Measurements from ENCODE around the gene UGT1A6.
"Not testable (repeated sequence)": the region's sequence is repeated elsewhere in the genome, so short reads cannot be mapped to it uniquely, and the experiment has no call there.

Gene UGT1A6

DNA sequence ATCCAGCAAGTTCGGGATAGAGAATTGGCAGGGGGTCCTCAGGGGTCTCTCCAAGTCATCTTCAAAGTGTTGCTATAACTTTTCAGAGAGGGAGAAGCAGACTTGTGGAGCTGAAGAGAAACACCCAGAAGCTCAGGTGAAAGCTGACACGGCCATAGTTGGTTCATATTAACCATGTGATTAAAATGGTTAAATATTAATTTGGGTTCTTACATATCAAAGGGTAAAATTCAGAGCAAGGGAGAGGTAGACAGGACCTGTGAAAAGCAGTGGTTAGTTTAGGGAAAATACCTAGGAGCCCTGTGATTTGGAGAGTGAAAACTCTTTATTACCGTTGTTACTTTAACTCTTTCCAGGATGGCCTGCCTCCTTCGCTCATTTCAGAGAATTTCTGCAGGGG, at the start of gene UGT1A6:
UGT1A6 (plus strand) TSS at position 243 of the 400 bp plus-strand sequence; CDS start at position 358, 115 bp downstream.
- peak; percentile 71 for DNase-seq (ENCODE audit: low spot score)
- FAIRE-seq = peak; percentile 94

GRCh38 chr2:233643128-233643527, 49.6 kb upstream of the UGT1A6 start:
- DNase-seq (ENCODE audit: low spot score) = peak; percentile 9
- no peak for FAIRE-seq

GRCh38 chr2:233646033-233646432, 46.7 kb upstream of the UGT1A6 start:
- not testable (repeated sequence) for FAIRE-seq

DNA sequence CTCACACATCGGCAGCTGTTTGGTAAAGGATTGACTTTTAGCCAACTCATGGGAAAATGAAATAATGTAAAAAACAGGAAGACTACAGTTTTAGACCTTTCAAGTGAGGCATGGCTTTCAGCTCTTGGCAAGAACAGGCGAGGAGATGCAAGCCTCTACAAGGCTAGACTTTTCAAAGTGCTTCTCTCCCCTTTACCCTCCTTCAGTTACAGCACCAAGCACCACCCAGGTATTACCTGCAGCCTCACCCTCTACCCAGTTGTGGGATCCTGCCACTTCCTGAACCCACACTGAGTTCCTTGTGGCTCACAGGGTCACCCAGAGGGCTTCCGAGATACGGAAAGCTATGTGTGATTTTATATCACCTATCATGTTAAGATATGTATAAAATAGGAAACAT, 41.7 kb upstream of the UGT1A6 start:
- FAIRE-seq (no peak), DNase-seq (ENCODE audit: low spot score) (no peak)

More at GRCh38 chr2:233646033-233646432, 46.7 kb upstream of the UGT1A6 start:
- not testable (repeated sequence) for DNase-seq (ENCODE audit: low spot score)

GRCh38 chr2:233651430-233651829, 41.3 kb upstream of the UGT1A6 start:
- no peak for FAIRE-seq
- no peak for DNase-seq (ENCODE audit: low spot score)

DNA sequence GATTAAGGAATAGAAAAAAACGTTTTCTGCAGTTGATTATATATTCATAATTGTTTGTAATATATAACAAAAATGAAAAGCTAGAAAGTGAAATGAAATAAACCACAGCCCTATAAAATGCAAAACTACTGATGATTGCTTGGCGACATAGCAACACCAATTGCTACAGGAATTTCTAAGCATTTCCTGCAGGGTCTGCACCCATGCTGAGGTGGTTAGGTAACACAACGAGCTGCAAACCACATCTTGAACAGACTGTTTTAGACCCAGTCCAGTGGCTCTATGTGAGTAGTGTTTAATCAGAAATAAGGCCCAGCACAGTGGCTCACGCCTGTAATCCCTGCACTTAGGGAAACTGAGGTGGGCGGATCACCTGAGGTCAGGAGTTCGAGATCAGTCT, 38.2 kb upstream of the UGT1A6 start:
- DNase-seq (ENCODE audit: low spot score) (no peak), FAIRE-seq (no peak)

DNA sequence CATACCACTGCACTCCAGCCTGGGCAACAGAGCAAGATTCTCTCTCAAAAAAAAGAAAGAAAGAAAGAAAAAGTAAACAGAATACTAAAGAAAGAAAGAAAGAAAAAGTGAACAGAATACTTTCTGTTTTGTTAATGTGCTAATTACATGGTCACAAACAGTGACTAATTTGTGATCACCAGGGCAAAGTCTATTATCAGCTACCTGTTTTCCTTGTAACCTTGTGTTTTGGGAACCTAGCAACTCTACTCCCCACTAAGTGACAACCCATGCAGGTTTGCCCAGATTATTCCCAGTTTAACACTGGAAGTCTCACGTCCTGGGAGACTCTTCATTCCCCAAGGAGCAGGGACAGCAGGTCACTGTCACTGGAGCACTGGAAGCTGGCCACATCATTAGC, 37.6 kb upstream of the UGT1A6 start:
- FAIRE-seq (no peak), DNase-seq (ENCODE audit: low spot score) (no peak)

DNA sequence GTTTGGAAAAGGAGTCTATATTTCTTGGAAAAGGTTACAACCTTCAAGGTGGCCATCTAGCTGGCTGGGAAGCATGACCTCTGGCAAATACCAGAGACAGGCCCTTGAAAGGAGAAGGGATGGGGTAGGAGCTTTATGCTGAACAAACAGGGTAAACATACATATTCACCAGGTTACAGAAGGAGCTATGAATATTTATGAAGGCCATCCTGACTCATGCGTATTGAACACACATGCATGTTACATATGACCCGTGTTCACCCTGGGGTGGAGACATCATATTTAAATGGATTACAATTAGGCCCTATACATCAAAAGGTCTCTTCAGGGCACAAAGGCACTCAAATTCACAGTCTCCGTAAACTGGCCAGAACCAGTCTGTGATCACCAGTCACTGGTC, 36.7 kb upstream of the UGT1A6 start:
- DNase-seq (ENCODE audit: low spot score); FAIRE-seq: not testable (repeated sequence)

DNA sequence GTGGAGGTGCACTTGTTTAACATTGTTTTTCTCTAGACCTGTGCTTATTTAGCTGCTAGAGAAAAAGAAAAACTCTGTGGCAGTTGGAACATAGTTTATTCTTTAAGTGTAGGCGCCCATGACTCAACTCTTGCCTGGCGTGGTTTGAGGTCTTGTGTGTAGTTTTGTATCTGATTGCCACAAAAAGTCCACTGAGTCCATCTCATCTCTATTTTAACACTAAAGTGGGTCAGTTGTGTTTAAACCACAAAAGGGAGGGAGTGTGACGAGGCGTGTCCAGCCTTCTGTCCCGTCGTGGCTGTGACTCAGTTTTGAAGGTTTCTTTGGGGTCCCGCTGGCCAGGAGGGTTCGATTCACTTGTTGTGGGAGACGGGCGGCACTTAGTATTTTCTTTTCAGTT, 36.2 kb upstream of the UGT1A6 start:
- DNase-seq (ENCODE audit: low spot score) = no peak
- FAIRE-seq = peak; percentile 53

- DNase-seq (ENCODE audit: low spot score) (no peak), FAIRE-seq (no peak)
These were observed 34.1 kb upstream of the UGT1A6 start for GRCh38 chr2:233658610-233659009.

DNA sequence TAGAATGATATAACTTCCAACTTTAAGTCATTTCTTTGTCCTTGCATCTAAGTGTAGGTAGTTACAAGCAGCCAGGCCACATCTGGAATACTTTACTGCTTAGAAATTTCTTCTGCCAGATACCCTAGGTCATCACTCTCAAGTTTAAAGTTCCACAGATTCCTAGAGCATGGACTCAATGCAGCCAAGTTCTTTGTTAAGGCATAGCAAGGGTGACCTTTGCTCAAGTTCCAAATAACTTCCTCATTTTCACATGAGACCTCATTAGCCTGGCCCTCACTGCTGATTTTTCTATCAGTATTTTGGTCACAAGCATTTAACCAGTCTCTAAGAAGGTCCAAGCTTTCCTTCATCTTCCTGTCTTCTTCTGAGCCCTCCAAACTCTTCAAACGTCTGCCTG, 28.8 kb upstream of the UGT1A6 start:
- FAIRE-seq (no peak), DNase-seq (ENCODE audit: low spot score) (no peak)

GRCh38 chr2:233668605-233669260, 24.0 kb upstream of the UGT1A6 start:
- DNase-seq (ENCODE audit: low spot score) (peak; percentile 86), FAIRE-seq (peak; percentile 99)

DNA sequence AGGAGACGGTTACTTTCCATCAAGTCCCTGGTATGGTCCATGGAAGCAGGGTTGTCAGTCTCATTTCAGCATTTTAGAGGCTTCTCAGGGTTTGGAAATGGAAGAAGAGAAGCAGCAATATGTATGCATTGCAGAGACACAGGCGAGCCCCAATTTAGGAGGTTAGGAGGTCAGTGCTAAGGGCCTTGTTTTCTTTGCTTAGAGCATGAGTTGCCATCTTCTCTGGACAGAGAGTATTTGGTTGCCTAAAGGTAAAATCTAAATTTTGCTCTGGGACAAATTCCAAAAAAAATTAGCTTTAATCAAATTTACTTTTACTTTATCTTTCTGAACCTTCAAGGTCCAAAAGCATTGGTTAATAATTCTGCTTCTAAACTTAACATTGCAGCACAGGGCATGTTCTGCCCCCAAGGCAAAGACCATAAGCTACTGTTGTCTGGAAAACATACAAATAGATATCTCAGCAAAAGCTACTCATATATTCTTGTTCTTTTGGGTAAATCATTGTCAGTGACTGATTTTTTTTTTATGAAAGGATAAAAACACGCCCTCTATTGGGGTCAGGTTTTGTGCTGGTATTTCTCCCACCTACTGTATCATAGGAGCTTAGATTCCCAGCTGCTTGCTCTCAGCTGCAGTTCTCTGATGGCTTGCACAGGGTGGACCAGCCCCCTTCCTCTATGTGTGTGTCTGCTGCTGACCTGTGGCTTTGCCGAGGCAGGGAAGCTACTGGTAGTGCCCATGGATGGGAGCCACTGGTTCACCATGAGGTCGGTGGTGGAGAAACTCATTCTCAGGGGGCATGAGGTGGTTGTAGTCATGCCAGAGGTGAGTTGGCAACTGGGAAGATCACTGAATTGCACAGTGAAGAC, 21.2 kb upstream of the UGT1A6 start, which contains the start of gene UGT1A9:
UGT1A9 (plus strand) TSS at position 609 of the 872 bp plus-strand sequence; CDS start at position 646, 37 bp downstream.
- DNase-seq (ENCODE audit: low spot score) (no peak), FAIRE-seq (no peak)

- DNase-seq (ENCODE audit: low spot score) (no peak), FAIRE-seq (peak; percentile 59)
These were observed 19.8 kb upstream of the UGT1A6 start for GRCh38 chr2:233672886-233673285.

DNA sequence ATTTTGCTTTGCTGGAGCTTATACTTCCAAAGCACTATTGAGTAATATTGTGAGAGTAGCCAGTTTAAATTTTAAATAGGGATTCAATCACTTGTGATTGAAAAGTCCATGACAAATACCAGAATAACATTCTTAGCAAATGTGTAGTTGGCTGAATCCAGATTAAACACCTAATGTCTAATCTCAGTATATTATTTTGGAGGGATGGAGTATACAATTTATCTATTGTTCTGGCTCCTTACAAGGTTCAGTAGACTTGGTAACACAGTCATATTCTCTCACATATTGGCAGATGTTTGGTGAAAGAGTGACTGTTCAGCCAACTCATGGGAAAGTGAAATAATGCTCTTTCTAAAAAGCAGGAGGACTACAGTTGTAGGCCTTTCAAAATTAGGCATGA, 18.8 kb upstream of the UGT1A6 start:
- DNase-seq (ENCODE audit: low spot score) (no peak), FAIRE-seq (peak; percentile 80)

DNA sequence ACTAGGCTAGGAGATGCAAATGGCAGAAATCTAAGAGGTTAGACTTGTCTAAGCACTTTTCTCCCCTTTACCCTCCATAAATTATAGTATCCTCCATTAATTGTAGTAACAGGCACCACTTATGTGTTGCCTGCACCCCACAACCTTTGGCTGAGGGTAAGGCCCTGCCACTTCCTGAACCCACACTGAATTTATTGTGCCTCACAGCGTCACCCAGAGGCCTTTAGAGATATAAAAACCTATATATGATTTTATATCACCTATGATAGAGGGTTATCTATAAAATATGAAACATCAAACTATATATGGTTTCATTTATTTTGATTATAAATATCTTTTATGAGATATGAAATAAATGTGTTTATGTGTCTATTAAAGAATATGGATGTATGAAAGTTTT, 18.4 kb upstream of the UGT1A6 start:
- no peak for DNase-seq (ENCODE audit: low spot score)
- peak; percentile 51 for FAIRE-seq

GRCh38 chr2:233674995-233675394, 17.7 kb upstream of the UGT1A6 start:
- FAIRE-seq (no peak), DNase-seq (ENCODE audit: low spot score) (no peak)

- DNase-seq (ENCODE audit: low spot score) (peak; percentile 72), FAIRE-seq (peak; percentile 93)
These were observed 16.6 kb upstream of the UGT1A6 start for GRCh38 chr2:233676046-233676445.

- DNase-seq (ENCODE audit: low spot score) (no peak), FAIRE-seq (no peak)
These were observed 13.5 kb upstream of the UGT1A6 start for GRCh38 chr2:233679196-233679595.

DNA sequence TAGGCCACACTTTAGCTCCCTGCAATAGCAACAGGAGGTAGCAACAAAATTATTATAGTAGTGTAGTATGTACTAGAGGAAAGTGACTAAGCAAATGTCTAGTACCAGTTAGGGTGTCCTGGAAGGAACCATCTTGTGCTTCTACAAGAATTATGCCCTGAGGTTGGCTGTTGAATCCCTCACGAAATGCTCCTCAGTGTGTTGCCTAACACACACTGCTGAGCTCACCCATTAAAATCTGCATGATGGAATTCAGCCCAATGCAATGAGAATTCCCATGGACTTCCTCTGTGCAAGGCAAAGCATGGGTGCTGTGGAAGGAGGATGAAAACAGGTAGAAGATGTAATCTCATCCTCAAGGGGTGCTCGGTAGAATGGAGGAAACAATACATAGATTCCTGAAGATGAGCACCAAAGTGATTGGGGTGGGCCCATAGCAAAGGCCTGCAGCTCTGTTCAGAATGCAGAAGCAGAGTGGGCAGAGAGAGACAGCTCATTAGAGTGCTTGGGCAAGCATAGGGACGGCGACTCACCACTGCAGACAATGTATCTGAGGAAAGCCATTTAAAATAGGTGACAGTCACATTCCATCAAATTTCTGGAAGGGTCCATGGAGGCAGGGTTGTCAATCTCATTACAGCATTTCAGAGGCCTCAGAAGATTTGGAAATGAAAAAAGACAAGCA, 12.2 kb upstream of the UGT1A6 start:
- FAIRE-seq (no peak), DNase-seq (ENCODE audit: low spot score) (no peak)

DNA sequence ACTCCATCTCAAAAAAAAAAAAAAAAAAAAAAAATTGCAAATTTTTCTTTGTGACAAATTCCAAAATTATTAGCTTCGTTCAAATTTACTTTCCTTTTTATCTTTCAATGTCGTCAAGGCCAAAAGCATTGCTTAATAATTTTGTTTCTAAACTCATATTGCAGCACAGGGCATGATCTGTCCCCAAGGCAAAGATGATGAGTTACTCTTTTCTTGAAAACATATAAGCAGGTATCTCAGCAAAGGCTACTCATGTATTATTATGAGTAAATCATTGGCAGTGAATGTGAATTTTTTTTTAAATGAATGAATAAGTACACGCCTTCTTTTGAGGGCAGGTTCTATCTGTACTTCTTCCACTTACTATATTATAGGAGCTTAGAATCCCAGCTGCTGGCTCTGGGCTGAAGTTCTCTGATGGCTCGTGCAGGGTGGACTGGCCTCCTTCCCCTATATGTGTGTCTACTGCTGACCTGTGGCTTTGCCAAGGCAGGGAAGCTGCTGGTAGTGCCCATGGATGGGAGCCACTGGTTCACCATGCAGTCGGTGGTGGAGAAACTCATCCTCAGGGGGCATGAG, 11.1 kb upstream of the UGT1A6 start, which contains the start of gene UGT1A7:
UGT1A7 (plus strand) TSS at position 381 of the 579 bp plus-strand sequence; CDS start at position 418, 37 bp downstream.
- DNase-seq (ENCODE audit: low spot score) (no peak), FAIRE-seq (no peak)

Data from RCC 7860 (cell line).